ENCODE results near the gene ATRX. TPM values are rescaled to one million over a fixed set of nuclear protein-coding genes. Genes with fewer than 3 reads are reported as not detected.
"Not testable (repeated sequence)": the region's sequence is repeated elsewhere in the genome, so short reads cannot be mapped to it uniquely, and the experiment has no call there.

Gene ATRX
- total RNA-seq (101 and 102 TPM in 2 replicates), polyA plus RNA-seq (19.5 and 23.5 TPM in 2 replicates), polyA minus RNA-seq (63.8 and 87.5 TPM in 2 replicates), Bru-seq, nascent RNA (percentile 90 among the genes with signal in this experiment), BruChase-seq, experiment 1, labeled RNA remaining after a 6-hour chase (percentile 89 among the genes with signal in this experiment), BruChase-seq, experiment 2, labeled RNA remaining after a 2-hour chase (percentile 83 among the genes with signal in this experiment)
- polyA plus RNA-seq (2011; cell fraction: cytosol; rRNA removed) = 24.9 and 27.9 TPM in 2 replicates
- 84.3 and 103 TPM in 2 replicates for polyA plus RNA-seq (2011; cell fraction: nucleus; rRNA removed)
- polyA plus RNA-seq (2012) = 48.7 and 55.7 TPM in 2 replicates
- polyA minus RNA-seq (2011; cell fraction: cytosol; rRNA and poly(A)+ RNA removed) = 107 TPM
- polyA minus RNA-seq (2011; cell fraction: nucleus; rRNA and poly(A)+ RNA removed) = 190 and 235 TPM in 2 replicates
- long read RNA-seq, partial matches to known transcripts = 13 of 20 reads
- long read RNA-seq, other reads (novel, unspliced or antisense) = 7 of 20 reads

DNA sequence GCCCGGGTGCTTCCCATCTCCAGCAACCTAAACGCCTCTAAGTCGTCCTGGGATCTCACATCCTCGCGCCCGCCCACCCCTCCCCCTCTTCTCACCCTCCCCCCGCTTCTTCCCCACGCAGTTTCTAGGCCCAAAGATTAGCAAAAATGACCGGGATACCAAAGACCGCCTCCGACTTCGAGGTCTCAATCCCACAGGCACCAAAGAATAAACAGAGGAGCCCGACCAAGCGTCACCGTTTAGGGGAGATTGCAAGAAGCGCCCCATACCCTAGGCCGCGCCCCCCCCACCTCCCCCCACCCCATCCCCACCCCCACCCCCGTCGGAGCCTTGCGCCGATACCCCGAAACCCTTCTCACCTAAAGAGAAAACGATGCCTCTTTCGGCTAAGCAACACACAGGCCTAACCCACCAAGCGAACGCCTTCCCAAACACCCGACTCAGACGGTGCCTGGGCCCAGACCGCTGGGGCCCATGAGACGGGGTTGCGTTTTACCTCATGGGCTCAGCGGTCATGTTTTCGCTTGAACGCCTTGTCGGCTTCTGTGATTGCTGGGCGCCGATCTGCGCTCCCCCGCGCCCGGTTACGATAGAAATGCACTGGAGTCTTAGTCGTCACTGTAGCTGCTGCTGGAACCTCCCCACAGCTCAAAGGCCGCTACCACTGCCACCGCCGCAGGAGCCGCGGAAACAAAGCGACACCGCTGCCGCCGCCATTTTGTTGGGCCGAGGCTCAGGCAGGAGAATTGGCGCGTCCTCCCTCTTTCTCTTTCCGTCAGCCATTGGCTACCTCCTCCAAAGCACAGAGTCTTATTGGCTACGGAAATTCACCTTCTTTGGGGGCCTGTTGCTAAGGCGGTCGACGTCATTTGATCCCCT lies at the start of gene ATRX:
Gene ATRX (minus strand): TSS at position 731 of the 879 bp plus-strand sequence. CDS start 215 bp downstream, at position 516.
- peaks cover 53% of the 10 kb centered on the region for H3K79me2 ChIP-seq (ENCODE audit: control insufficient read depth, insufficient read depth, low read length)
- FAIRE-seq = peak; percentile 89
- no peaks in the 10 kb centered on the region for H3K9me1 ChIP-seq (replicated peaks; ENCODE audit: control insufficient read depth, extremely low read depth, insufficient read depth, low read length)
- no peaks in the 10 kb centered on the region for H3K27me3 ChIP-seq (ENCODE audit: control insufficient read depth in 2 of 2, insufficient read depth in 2 of 2, low read length in 2 of 2)
- no TSS peak for BruUV-seq (replicated peaks)
- H3K27ac ChIP-seq (ENCODE audit: insufficient read depth, low read depth, low read length) = peak within 1 kb of the TSS; percentile 90
- H3K4me2 ChIP-seq (ENCODE audit: insufficient read depth, low read length) = peak within 1 kb of the TSS; percentile 83
- peak within 1 kb of the TSS; percentile 89 to 96 (median 93) for H3K4me3 ChIP-seq (replicated peaks in 1 of 3; ENCODE audit: insufficient read depth in 1 of 3, low read depth in 1 of 3, low read length in 3 of 3)
- H3K4me1 ChIP-seq (ENCODE audit: control insufficient read depth, extremely low read depth, insufficient read depth, low read length) = peaks cover 11% of the 10 kb centered on the region
- peak within 1 kb of the TSS; percentile 90 for H3K9ac ChIP-seq (replicated peaks; ENCODE audit: extremely low read depth, insufficient read depth, low read length)
- H3K36me3 ChIP-seq (ENCODE audit: control insufficient read depth in 2 of 2, extremely low read depth in 1 of 2, insufficient read depth in 2 of 2, low read length in 2 of 2) = no peaks in the 10 kb centered on the region
- dilution Hi-C loops (cut with MboI; ENCODE audit: extremely low pct_ligation_motif_present, low sequenced_read_pairs) (no loop called here), intact Hi-C loops (cut with micrococcal nuclease) (no loop called here)
- CTCF ChIA-PET = no interaction called here
- TF ChIP-seq, protein P1, sequence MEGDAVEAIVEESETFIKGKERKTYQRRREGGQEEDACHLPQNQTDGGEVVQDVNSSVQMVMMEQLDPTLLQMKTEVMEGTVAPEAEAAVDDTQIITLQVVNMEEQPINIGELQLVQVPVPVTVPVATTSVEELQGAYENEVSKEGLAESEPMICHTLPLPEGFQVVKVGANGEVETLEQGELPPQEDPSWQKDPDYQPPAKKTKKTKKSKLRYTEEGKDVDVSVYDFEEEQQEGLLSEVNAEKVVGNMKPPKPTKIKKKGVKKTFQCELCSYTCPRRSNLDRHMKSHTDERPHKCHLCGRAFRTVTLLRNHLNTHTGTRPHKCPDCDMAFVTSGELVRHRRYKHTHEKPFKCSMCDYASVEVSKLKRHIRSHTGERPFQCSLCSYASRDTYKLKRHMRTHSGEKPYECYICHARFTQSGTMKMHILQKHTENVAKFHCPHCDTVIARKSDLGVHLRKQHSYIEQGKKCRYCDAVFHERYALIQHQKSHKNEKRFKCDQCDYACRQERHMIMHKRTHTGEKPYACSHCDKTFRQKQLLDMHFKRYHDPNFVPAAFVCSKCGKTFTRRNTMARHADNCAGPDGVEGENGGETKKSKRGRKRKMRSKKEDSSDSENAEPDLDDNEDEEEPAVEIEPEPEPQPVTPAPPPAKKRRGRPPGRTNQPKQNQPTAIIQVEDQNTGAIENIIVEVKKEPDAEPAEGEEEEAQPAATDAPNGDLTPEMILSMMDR (IDR thresholded peaks at IDR 0.05; ENCODE audit: extremely low read depth in 1 of 2, insufficient read depth in 1 of 2, low read depth in 1 of 2, low read length in 2 of 2) = no peak
- peak; percentile 76 for TF ChIP-seq POLR2A (IDR thresholded peaks at IDR 0.05; ENCODE audit: low read depth, low read length)
- peak; percentile 35 for TF ChIP-seq POLR2AphosphoS5 (IDR thresholded peaks at IDR 0.05; ENCODE audit: insufficient read depth, low read depth, low read length)
- H3K9me3 ChIP-seq (replicated peaks; ENCODE audit: control insufficient read depth, insufficient read depth, low read length) = no peaks in the 10 kb centered on the region
- H4K20me1 ChIP-seq (replicated peaks; ENCODE audit: control insufficient read depth, extremely low read depth, insufficient read depth, low read length) = peaks cover 2% of the 10 kb centered on the region
- POLR2A ChIA-PET = no interaction called here
- H2AFZ ChIP-seq (ENCODE audit: low read depth, low read length) = peak within 1 kb of the TSS; percentile 86
- peak; percentile 80 for DNase-seq (ENCODE audit: low read depth, low spot score)

DNA sequence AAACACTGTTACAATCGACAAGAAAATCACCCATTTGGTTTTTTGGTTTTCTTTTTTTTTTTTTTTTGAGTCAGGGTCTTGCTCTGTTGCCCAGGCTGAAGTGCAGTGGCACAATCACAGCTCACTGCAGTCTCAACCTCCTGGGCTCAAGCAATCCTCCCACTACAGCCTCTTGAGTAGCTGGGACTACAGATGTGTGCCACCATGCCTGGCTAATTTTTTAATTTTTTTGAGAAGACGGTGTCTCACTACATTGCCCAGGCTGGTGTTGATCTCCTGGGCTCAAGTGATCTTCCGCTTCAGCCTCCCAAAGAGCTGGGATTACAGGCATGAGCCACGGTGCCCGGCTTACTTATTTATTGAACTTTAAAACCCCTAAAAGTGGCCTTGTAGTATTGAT lies 45.5 kb upstream of the ATRX start:
- H3K27ac ChIP-seq (ENCODE audit: insufficient read depth, low read depth, low read length); H3K79me2 ChIP-seq (ENCODE audit: control insufficient read depth, insufficient read depth, low read length); H3K9me1 ChIP-seq (replicated peaks; ENCODE audit: control insufficient read depth, extremely low read depth, insufficient read depth, low read length); dilution Hi-C loops (cut with MboI; ENCODE audit: extremely low pct_ligation_motif_present, low sequenced_read_pairs); intact Hi-C loops (cut with micrococcal nuclease); H3K9me3 ChIP-seq (replicated peaks; ENCODE audit: control insufficient read depth, insufficient read depth, low read length); H3K4me1 ChIP-seq (ENCODE audit: control insufficient read depth, extremely low read depth, insufficient read depth, low read length); H3K4me2 ChIP-seq (ENCODE audit: insufficient read depth, low read length); H2AFZ ChIP-seq (ENCODE audit: low read depth, low read length); H3K36me3 ChIP-seq (ENCODE audit: control insufficient read depth in 2 of 2, extremely low read depth in 1 of 2, insufficient read depth in 2 of 2, low read length in 2 of 2); DNase-seq (ENCODE audit: low read depth, low spot score); BruUV-seq (replicated peaks); H3K9ac ChIP-seq (replicated peaks; ENCODE audit: extremely low read depth, insufficient read depth, low read length); H4K20me1 ChIP-seq (replicated peaks; ENCODE audit: control insufficient read depth, extremely low read depth, insufficient read depth, low read length); POLR2A ChIA-PET; FAIRE-seq; H3K27me3 ChIP-seq (ENCODE audit: control insufficient read depth in 2 of 2, insufficient read depth in 2 of 2, low read length in 2 of 2); H3K4me3 ChIP-seq (replicated peaks in 1 of 3; ENCODE audit: insufficient read depth in 1 of 3, low read depth in 1 of 3, low read length in 3 of 3): not testable (repeated sequence)
- CTCF ChIA-PET = interaction anchor here (1.1 kb wide), 1 partner anchor 194 kb away, joined by 3 read pairs; no protein-coding TSS in a partner anchor

DNA sequence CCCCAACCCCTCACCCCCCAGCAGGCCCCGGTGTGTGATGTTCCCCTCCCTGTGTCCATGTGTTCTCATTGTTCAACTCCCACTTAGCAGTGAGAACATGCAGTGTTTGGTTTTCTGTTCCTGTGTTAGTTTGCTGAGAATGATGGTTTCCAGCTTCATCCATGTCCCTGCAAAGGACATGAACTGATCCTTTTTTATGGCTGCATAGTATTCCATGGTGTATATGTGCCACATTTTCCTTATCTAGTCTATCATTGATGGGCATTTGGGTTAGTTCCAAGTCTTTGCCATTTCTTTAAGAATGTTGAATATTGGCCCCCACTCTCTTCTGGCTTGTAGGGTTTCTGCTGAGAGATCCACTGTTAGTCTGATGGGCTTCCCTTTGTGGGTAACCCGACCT lies 36.0 kb upstream of the ATRX start:
- H3K27ac ChIP-seq (ENCODE audit: insufficient read depth, low read depth, low read length); DNase-seq (ENCODE audit: low read depth, low spot score); H3K27me3 ChIP-seq (ENCODE audit: control insufficient read depth in 2 of 2, insufficient read depth in 2 of 2, low read length in 2 of 2); POLR2A ChIA-PET; H3K9me1 ChIP-seq (replicated peaks; ENCODE audit: control insufficient read depth, extremely low read depth, insufficient read depth, low read length); H3K4me1 ChIP-seq (ENCODE audit: control insufficient read depth, extremely low read depth, insufficient read depth, low read length); H3K36me3 ChIP-seq (ENCODE audit: control insufficient read depth in 2 of 2, extremely low read depth in 1 of 2, insufficient read depth in 2 of 2, low read length in 2 of 2); dilution Hi-C loops (cut with MboI; ENCODE audit: extremely low pct_ligation_motif_present, low sequenced_read_pairs); BruUV-seq (replicated peaks); H3K9me3 ChIP-seq (replicated peaks; ENCODE audit: control insufficient read depth, insufficient read depth, low read length); intact Hi-C loops (cut with micrococcal nuclease); CTCF ChIA-PET; H3K4me2 ChIP-seq (ENCODE audit: insufficient read depth, low read length); H3K79me2 ChIP-seq (ENCODE audit: control insufficient read depth, insufficient read depth, low read length); H2AFZ ChIP-seq (ENCODE audit: low read depth, low read length); H4K20me1 ChIP-seq (replicated peaks; ENCODE audit: control insufficient read depth, extremely low read depth, insufficient read depth, low read length); FAIRE-seq; H3K4me3 ChIP-seq (replicated peaks in 1 of 3; ENCODE audit: insufficient read depth in 1 of 3, low read depth in 1 of 3, low read length in 3 of 3); H3K9ac ChIP-seq (replicated peaks; ENCODE audit: extremely low read depth, insufficient read depth, low read length): not testable (repeated sequence)
